HG03521 (cell line): ENCODE results near the gene PLG.
"Not testable (repeated sequence)": the region's sequence is repeated elsewhere in the genome, so short reads cannot be mapped to it uniquely, and the experiment has no call there.

Source experiments
- ATAC-seq: cut with Tn5 transposase; IDR thresholded peaks from one replicate; pipeline ENCODE4 v1.9.1; 2021; ENCODE audit warnings: mild to moderate bottlenecking, moderate library complexity; ENCODE audit not compliant: unreplicated experiment

The PLG gene

GRCh38 chr6:160774399-160774798 is 72.4 kb downstream of the PLG start:
- no peak for ATAC-seq

DNA sequence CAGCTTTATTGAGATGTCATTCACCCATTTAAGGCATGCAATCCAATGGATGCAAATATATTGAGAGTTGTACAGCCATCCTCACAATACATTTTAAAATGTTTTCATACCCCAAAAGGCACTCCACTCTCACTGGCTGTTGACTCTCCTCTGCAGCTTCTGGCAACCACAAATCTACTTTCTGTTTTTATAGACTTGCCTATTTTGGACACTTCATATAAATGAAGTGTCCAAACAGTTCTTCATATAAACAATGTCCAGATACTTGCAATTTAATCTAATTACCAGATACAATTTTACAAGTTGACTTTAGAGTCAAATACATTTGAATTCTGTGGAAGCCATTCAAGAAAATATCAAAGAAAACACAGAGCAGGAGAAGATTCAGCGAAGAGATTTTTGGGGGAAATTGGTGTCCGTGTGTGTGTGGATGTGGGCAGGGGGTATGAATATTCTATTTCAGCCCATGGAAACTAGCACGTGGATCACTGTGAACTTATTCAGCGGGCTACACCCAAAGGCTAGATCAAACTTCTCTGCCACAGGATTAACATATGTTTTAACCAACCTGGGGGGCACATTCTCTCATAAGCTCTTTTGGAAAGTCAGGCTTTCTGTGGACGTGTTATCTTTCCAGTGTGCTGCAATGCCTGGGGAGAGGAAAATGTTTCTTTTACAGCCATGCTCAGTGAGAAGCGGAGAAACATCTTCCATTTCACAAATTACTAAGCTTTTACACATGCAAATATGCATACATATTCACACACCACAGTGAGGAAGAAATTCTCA is 73.9 kb downstream of the PLG start:
- no peak for ATAC-seq

- ATAC-seq, result not testable (repeated sequence)
Measured at GRCh38 chr6:160779095-160779494, 77.1 kb downstream of the PLG start.

DNA sequence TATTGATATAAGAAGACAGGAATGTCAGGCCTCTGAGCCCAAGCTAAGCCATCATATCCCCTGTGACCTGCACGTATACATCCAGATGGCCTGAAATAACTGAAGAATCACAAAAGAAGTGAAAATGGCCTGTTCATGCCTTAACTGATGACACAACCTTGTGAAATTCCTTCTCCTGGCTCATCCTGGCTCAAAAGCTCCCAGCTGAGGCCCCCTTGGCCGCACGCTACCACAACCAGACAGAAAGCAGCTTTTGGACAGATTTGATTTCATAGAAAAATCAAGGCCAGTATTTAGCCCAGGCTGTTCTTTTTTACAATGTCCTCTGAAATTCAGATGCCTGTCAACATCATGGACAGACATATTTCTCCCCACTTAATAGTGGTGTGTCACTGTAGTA is 78.6 kb downstream of the PLG start:
- ATAC-seq, result not testable (repeated sequence)

DNA sequence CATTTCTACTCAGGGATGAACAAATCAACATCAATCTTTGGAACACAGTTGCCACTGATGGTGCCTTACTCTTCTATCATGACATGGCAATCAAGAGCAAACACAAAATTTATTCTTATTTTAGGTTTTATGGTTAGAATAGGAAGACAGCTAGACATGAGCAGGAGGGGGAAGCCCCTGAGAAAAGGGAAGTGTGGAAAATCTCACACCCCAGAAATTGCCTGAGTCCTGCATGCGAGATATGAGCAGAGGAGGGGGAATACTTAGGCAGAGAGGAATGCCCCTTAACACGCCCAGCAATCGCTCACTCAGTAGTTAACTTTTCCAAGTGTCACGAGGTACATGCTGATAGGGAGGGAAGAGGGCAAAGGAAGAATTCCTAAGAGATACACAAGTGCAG is 79.3 kb downstream of the PLG start:
- ATAC-seq, result no peak

GRCh38 chr6:160782228-160782627 is 80.2 kb downstream of the PLG start:
- ATAC-seq, result no peak

GRCh38 chr6:160783741-160784140 is 81.7 kb downstream of the PLG start:
- no peak for ATAC-seq

GRCh38 chr6:160788126-160788525 is 86.1 kb downstream of the PLG start:
- ATAC-seq, result not testable (repeated sequence)

GRCh38 chr6:160788806-160789205 is 86.8 kb downstream of the PLG start:
- no peak for ATAC-seq

DNA sequence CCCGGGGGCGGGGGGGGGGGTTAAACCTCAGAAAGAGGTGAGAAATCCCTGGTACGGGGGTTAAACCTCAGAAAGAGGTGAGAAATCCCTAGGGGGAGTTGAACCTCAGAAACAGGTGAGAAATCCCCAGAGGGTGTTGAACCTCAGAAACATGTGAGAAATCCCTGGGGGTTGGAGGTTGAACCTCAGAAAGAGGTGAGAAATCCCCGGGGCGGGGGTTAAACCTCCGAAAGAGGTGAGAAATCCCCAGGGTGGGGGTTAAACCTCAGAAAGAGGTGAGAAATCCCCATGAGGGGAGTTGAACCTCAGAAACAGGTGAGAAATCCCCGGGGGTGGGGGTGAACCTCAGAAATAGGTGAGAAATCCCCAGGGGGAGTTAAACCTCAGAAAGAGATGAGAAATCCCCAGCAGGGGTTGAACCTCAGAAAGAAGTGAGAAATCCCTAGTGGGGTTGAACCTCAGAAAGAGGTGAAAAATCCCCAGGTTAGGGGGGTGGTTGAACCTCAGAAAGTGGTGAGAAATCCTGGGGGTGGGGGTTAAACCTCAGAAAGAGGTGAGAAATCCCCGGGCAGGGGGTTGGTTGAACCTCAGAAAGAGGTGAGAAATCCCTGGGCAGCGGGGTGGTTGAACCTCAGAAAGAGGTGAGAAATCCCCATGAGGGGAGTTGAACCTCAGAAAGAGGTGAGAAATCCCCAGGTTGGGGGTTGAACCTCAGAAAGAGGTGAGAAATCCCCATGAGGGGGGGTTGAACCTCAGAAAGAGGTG is 87.4 kb downstream of the PLG start:
- ATAC-seq, result no peak

- no peak for ATAC-seq
Measured at GRCh38 chr6:160790028-160790792, 88.2 kb downstream of the PLG start.

DNA sequence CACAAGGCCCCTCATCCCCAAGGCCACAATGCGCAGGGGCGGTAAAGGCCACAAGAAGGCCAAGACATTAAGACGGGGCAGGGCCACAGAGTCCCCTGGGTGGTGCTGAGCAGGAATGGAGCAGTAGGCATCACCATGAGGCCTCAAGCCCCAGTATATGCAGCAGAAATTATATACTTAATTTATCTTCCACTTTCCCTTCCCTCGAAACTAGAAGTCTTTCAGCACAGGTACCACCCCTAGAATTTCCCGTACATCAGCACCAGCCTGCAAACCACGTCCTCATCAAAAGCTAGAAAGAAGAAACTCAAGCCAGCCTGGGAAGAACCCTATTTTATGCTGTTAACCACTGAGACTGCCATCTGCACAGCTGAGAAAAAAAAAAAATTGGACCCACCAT is 89.4 kb downstream of the PLG start:
- ATAC-seq, result peak; percentile 46

- ATAC-seq, result peak; percentile 21
Measured at GRCh38 chr6:160791981-160792418, 90.0 kb downstream of the PLG start.

- no peak for ATAC-seq
Measured at GRCh38 chr6:160792708-160793107, 90.7 kb downstream of the PLG start.

DNA sequence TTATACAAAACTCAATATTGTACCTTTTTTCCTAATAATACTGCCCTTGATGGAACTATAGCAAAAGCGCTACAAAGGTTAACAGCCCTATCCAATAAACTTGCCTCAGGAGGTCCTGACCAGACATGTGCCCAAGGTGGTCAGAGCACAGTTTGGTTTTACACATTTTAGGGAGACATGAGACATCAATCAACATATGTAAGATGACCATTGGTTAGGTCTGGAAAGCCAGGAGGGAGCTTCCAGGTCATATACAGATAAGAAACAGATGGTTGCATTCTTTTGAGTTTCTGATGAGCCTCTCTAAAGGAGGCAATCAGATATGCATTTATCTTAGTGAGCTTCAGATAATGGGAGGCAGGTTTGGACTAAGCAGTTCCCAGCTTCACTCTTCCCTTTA is 91.6 kb downstream of the PLG start:
- ATAC-seq, result no peak

DNA sequence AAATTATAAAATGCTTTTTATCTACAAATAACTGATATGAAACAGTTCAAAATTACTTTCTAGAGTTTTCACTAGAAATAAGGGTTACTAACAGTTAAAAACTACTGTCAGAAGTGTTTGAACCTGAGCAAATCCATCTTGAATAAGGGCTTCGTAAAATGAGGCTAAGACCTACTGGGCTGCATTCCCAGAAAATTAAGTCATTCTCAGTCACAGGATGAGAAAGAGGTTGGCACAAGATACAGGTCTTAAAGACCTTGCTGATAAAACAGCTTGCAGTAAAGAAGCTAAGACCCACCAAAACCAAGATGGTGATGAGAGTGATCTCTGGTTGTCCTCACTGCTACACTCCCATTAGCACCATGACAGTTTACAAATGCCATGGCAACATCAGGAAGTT is 93.7 kb downstream of the PLG start:
- no peak for ATAC-seq

GRCh38 chr6:160798625-160799024 is 96.6 kb downstream of the PLG start:
- no peak for ATAC-seq

DNA sequence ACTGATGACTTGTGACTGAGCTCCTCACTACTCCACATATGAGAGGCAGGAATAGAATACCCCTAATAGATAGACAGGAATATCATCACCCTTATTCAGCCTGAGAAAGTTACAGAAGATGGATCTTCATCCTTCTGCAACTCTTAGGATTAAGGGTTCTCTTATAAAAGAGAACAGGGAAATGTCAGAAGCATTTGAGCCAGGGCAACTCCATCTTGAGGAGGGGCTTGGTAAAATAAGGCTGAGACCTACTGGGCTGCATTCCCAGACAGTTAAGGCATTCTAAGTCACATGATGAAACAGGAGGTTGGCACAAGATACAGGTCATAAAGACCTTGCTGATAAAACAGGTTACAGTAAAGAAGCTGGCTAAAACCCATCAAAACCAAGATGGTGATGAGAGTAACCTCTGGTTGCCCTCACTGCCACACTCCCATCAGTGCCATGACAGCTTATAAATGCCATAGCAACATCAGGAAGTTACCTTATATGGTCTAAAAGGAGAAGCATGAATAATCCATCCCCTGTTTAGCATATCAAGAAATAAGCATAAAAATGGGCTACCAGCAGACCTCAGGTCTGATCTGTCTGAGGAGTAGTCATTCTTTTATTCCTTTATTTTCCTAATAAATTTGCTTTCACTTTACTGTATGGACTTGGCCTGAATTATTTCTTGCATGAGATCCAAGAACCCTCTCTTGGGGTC is 97.9 kb downstream of the PLG start:
- no peak for ATAC-seq

DNA sequence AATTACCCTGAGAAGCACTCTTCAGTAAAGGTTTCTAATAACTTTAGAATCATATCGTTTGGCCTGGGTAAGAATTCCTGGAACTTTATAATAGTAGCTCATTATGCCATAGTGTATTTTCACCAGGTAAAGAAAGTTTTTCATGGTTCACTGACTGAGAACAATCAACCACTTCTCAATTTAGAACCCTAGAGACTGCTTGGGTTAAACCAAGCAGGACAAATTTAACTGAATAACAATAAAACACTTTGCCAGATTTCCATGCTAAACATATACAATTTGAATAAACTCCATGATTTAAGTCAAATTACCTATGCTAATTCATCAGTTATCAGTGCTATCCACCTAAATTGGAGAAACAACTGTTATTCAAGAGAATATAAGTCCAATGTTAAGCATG is 99.4 kb downstream of the PLG start:
- ATAC-seq, result no peak

DNA sequence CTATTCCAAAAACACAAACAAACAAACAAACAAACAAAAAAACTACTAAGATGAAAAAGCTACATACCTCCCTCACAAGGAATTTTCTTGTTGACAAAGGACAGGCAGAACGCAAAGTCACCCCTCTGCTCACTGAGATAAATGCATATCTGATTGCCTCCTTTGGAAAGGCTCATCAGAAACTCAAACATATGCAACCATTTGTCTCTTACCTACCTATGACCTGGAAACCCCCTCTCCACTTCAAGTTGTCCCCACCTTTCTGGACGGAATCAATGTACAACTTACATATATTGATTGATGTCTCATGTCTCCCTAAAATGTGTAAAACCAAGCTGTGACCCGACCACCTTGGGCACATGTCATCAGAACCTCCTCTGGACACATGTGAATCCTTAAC is 100.0 kb downstream of the PLG start:
- not testable (repeated sequence) for ATAC-seq
